Measurements from ENCODE around the gene ACTL10.

DNA sequence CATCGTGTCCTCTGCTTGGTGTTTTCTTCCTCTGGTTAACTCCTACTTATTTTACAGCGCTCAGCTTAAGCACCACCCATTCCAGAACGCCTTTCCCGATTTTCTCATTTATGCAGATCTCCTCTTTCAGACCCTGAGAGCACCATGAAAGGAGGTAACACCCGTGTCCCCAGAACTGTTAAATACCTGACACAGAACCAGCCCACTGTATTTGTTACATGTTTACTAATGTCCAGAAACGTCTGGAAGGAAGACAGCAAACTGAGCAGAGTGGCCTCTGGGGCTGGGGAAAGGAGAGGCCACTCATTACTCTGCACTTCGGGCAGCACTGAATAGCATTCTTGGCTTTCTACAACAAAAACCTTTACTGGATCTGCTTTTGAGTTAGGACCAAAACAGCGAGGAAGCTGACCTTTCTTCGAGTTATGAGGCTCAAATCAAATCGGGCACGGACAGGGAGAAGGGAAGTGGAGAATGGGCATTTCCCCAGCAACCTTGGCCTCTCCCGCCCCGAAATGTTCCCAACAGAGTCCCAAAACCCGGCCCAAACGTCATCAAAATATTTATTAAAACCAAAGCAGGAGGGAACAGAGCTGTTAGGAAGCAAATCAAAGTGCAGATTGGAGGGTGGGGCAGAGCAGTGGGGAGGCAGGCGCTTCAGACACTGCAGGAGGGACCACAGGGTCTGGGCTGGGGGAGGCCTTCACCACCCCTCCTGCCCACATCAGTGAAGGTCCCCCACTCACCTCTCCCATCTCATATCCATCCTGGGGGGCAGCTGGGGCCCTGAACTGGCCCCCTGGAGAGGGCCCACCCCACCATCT, 8.6 kb downstream of the ACTL10 start:
- TF ChIP-seq, protein P1, sequence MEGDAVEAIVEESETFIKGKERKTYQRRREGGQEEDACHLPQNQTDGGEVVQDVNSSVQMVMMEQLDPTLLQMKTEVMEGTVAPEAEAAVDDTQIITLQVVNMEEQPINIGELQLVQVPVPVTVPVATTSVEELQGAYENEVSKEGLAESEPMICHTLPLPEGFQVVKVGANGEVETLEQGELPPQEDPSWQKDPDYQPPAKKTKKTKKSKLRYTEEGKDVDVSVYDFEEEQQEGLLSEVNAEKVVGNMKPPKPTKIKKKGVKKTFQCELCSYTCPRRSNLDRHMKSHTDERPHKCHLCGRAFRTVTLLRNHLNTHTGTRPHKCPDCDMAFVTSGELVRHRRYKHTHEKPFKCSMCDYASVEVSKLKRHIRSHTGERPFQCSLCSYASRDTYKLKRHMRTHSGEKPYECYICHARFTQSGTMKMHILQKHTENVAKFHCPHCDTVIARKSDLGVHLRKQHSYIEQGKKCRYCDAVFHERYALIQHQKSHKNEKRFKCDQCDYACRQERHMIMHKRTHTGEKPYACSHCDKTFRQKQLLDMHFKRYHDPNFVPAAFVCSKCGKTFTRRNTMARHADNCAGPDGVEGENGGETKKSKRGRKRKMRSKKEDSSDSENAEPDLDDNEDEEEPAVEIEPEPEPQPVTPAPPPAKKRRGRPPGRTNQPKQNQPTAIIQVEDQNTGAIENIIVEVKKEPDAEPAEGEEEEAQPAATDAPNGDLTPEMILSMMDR (IDR thresholded peaks at IDR 0.05; ENCODE audit: insufficient read depth, low read depth, low read length): no peak
- no peak for TF ChIP-seq EZH2 (IDR thresholded peaks at IDR 0.05; ENCODE audit: insufficient read depth, low read length)

Data from astrocyte (in vitro differentiated cells and primary cell).